Measurements from ENCODE around the gene DUOX1.

DUOX1 gene

DNA sequence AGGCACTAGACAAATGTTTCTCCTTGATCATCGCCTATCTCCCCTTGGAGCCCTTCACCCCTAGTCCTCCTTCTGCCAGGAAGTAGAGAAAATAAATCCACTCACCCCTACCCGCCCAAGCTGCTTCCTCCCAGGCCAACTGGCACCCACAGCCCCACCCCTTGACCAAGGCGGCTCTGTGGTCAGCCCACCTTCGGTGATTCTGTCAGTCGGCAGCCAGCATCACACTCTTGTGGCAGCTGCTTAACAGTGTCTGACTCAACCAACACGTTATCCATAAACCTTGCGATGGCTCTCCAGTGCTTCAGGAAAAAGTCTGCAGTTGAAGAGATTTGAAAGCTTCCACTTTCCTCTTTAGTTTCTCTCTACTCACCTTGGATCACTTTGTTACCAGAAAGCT, 50.4 kb downstream of the DUOX1 start:
- DNase-seq (ENCODE audit: low spot score) = no peak
- in situ Hi-C loops (cut with MboI; ENCODE audit: low sequenced_read_pairs, unreplicated experiment) = no loop called here
- TF ChIP-seq, protein P1, sequence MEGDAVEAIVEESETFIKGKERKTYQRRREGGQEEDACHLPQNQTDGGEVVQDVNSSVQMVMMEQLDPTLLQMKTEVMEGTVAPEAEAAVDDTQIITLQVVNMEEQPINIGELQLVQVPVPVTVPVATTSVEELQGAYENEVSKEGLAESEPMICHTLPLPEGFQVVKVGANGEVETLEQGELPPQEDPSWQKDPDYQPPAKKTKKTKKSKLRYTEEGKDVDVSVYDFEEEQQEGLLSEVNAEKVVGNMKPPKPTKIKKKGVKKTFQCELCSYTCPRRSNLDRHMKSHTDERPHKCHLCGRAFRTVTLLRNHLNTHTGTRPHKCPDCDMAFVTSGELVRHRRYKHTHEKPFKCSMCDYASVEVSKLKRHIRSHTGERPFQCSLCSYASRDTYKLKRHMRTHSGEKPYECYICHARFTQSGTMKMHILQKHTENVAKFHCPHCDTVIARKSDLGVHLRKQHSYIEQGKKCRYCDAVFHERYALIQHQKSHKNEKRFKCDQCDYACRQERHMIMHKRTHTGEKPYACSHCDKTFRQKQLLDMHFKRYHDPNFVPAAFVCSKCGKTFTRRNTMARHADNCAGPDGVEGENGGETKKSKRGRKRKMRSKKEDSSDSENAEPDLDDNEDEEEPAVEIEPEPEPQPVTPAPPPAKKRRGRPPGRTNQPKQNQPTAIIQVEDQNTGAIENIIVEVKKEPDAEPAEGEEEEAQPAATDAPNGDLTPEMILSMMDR (IDR thresholded peaks at IDR 0.05; ENCODE audit: borderline replicate concordance, control extremely low read depth, extremely low read depth, insufficient read depth, missing control alignments) = no peak

DNA sequence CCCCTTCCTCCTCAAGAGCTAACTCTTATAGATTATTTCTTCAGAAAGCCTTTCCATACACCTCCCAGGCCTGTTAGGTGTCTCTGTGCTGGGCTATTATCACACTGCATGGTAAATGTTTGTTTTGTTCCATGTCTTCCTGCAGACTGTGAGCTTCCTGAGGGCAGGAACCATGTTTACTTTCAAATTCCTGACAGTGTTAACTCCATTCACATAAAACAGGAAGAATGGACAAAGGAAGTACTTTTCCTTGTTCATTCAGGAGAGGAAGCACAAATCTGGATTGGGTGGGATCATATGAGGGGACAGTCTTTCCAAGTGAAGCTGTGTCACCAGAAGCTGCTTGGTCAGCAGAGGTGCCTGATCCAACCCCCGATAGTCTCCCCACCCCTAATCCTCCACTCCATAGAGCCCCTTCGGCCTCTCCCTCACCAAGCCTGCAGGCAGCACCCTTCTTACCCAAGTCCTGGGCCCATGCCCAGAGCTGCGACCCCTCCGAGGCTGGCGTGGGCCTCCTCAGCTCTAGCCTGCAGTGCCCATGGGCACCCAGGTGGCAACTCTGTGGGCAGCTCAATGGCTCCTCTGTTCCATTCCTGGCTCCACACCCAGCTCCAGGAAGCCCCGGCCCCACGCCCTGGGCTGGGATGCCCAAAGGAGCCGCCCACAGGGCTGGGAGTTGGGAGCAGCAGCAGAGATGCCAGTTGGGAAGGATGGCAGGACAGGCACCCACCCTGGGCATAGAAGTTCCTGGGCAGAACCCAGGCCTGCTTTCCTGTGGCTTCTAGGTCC, 51.0 kb downstream of the DUOX1 start:
- TF ChIP-seq, protein P1 (IDR thresholded peaks at IDR 0.05; ENCODE audit: borderline replicate concordance, control extremely low read depth, extremely low read depth, insufficient read depth, missing control alignments) = no peak
- DNase-seq (ENCODE audit: low spot score) = no peak
- in situ Hi-C loops (cut with MboI; ENCODE audit: low sequenced_read_pairs, unreplicated experiment) = no loop called here

DNA sequence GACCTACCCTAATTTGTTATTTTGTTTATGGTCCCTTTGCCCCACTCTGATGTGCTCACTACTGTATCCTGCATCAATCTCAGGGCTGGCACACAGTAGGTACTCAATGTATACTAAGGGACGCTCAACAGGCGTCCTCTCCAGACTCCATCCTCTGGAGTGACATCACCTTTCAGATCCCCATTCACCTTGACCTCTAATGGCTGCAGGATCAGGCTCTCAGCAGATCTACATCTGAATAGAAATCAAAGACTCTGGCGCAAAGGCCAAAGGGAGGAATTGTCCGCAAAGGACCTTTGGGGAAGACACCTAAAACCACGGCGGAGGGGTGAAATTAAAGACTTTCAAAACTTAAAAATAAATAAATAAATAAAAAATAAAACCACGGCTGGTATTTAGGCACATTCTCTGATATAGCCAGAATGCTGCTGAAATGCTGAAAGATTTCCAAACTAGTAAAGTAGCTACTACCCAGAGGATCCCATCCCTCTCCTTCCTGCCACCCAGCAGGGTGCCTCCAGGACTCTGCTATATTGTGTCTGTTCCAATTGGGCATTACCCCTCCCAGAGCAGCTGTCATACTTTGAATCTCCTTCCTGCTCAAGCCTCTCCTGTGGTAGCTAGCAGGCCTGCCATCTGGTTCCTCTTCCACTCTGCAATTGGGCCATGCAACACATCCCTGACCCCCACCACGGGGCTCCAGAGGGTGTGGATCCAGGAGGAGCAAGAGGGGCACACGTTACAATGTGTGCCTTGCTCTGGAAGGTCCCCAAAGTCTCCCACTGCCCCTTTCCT, 51.9 kb downstream of the DUOX1 start:
- peak; percentile 13 for DNase-seq (ENCODE audit: low spot score)
- TF ChIP-seq, protein P1 (IDR thresholded peaks at IDR 0.05; ENCODE audit: borderline replicate concordance, control extremely low read depth, extremely low read depth, insufficient read depth, missing control alignments) = no peak
- in situ Hi-C loops (cut with MboI; ENCODE audit: low sequenced_read_pairs, unreplicated experiment) = no loop called here

DNA sequence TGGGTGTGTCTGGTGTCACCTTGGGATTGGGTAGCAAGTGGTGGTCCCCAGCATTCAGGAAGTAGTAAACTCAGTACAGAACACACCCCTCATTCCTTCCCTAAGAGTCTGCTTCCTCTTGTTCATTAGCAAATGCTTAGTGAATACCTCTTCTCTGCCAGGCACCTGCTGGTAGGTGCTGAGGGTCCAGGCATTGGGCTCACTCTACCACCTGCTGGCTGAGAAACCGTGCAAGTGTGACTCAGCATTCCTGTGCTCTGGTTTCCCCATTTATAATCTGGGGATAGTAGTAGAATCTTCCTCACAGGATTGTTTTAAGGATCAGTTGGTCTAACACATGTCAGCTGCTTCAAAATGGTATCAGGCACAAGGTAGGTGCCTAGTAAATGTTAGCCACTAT, 53.2 kb downstream of the DUOX1 start:
- in situ Hi-C loops (cut with MboI; ENCODE audit: low sequenced_read_pairs, unreplicated experiment) = no loop called here
- DNase-seq (ENCODE audit: low spot score) = peak; percentile 6
- TF ChIP-seq, protein P1 (IDR thresholded peaks at IDR 0.05; ENCODE audit: borderline replicate concordance, control extremely low read depth, extremely low read depth, insufficient read depth, missing control alignments) = no peak

DNA sequence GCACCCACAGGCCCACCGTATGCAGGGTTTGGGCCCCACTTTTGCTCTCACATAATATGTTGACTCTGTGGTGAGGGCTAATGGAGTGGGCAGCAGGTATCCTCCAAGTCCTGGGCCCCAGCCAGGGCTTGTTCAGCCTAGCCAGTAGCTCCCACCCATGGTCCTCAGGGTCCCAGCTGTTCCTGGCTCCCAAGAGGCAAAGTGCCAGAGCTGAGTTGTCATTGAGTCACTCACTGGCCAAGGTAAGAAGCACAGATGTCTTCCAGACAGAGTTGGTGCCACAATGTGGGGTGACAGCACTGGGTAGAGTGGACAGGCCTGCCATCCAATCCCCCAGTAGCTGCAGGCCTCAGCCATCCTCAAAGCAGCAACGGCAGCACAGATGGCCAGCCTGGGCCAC, 53.7 kb downstream of the DUOX1 start:
- DNase-seq (ENCODE audit: low spot score) = peak; percentile 5
- TF ChIP-seq, protein P1 (IDR thresholded peaks at IDR 0.05; ENCODE audit: borderline replicate concordance, control extremely low read depth, extremely low read depth, insufficient read depth, missing control alignments) = no peak
- in situ Hi-C loops (cut with MboI; ENCODE audit: low sequenced_read_pairs, unreplicated experiment) = no loop called here

DNA sequence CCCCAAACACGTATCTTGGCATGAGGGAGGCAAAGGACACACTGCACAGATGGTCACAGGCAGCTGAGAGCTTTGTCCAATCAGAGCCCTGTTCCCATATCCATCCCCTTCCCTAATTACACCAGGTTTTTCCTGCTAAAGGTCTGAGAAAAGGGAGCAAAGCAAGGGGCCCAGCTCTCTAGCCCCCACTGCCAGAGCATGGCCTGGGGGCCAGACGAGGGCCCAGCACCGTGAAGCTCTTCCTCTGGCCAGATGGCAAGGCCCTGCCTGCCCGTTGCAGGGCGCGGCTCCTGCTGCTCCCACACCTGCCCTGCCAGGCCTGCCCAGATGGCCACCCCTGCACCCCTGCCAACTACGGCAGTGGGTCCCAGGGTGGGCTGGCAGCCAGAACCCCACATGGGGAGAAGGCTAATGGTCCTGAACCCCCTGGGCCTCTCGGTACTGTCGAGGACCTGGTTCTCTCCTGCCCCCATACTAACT, 54.8 kb downstream of the DUOX1 start:
- no peak for DNase-seq (ENCODE audit: low spot score)
- in situ Hi-C loops (cut with MboI; ENCODE audit: low sequenced_read_pairs, unreplicated experiment) = no loop called here
- TF ChIP-seq, protein P1 (IDR thresholded peaks at IDR 0.05; ENCODE audit: borderline replicate concordance, control extremely low read depth, extremely low read depth, insufficient read depth, missing control alignments) = no peak

All from GM13976 (cell line).